HepG2 (cell line): Measurements from ENCODE around the gene BFSP1. TPM values are rescaled to one million over a fixed set of nuclear protein-coding genes. Genes with fewer than 3 reads are reported as not detected.

Experiments
- CREB1 ChIP-seq, 2 experiments: fragments of 450-650 bp in 1 of 2; IDR thresholded peaks; 2 replicates each; pipeline ENCODE4 v1.6.1; 2016 to 2017; ENCODE audit warnings: control low read depth in 1 of 2, mild to moderate bottlenecking in 1 of 2, missing compliant biosample characterization in 1 of 2, missing genetic modification characterization in 1 of 2
- MEIS1 ChIP-seq: sonication (generic); formaldehyde crosslinking; IDR thresholded peaks from 2 replicates; pipeline ENCODE4 v1.9.0; 2021; ENCODE audit warnings: mild to moderate bottlenecking, missing genetic modification reagents, moderate library complexity, borderline replicate concordance
- RCOR2 ChIP-seq: IDR thresholded peaks from 2 replicates; pipeline ENCODE4 v1.6.1; 2016; ENCODE audit warnings: missing biosample characterization, missing genetic modification reagents
- TAF15 ChIP-seq: fragments of 200-400 bp; formaldehyde crosslinking; IDR thresholded peaks from one replicate; pipeline ENCODE4 v1.6.1; 2018; ENCODE audit warnings: mild to moderate bottlenecking, low read depth, low read length; ENCODE audit not compliant: poor library complexity, severe bottlenecking
- ZBED4 ChIP-seq: sonication (generic); formaldehyde crosslinking; IDR thresholded peaks from 2 replicates; pipeline ENCODE4 v1.4.0; 2020; ENCODE audit warnings: missing genetic modification reagents, borderline replicate concordance
- ZHX2 ChIP-seq, 2 experiments: sonication (generic) in 1 of 2; formaldehyde crosslinking in 1 of 2; IDR thresholded peaks; 2 replicates each; pipeline versions ENCODE4 v1.6.1 to v1.9.0; 2014 to 2022; ENCODE audit warnings: antibody characterized with exemption in 1 of 2, borderline replicate concordance in 1 of 2, inconsistent platforms in 1 of 2, low read depth in 1 of 2, missing genetic modification reagents in 1 of 2
- ZNF639 ChIP-seq: conservative IDR thresholded peaks from 2 replicates; pipeline ENCODE4 v1.6.1; 2018; ENCODE audit warnings: missing genetic modification reagents
- ZNF788 ChIP-seq: sonication (generic); formaldehyde crosslinking; IDR thresholded peaks from 2 replicates; pipeline ENCODE4 v1.5.0; 2020; ENCODE audit warnings: mild to moderate bottlenecking, missing genetic modification reagents, borderline replicate concordance
- ZSCAN22 ChIP-seq: sonication (generic); formaldehyde crosslinking; IDR thresholded peaks from 2 replicates; pipeline ENCODE4 v1.4.0; 2020; ENCODE audit warnings: mild to moderate bottlenecking, missing genetic modification reagents
- ZSCAN31 ChIP-seq: sonication (generic); formaldehyde crosslinking; IDR thresholded peaks from 2 replicates; pipeline ENCODE4 v1.5.0; 2020; ENCODE audit warnings: low read depth, mild to moderate bottlenecking, missing genetic modification reagents
- polyA plus RNA-seq, 8 experiments: library from polyadenylated mRNA; depleted of rRNA in 3 of 8; stranded (reverse) in 7 of 8; unstranded in 1 of 8; fragments of >200 nt; fragmentation: Illumina TruSeq in 4 of 8; extraction: Trizol in 4 of 8; gene quantifications; 2 replicates each; pipeline versions ENCODE4 v1.2.1 to v1.2.3, GENCODE V29; 2011 to 2016; ENCODE audit warnings: low read depth in 4 of 8, missing spikeins in 1 of 8, mixed read lengths in 1 of 8; ENCODE audit not compliant: insufficient read depth in 1 of 8
- total RNA-seq, 5 experiments: library from RNA; depleted of rRNA; stranded (reverse); fragments of >200 nt; fragmentation: Illumina TruSeq; extraction: Trizol; gene quantifications; 2 replicates each; pipeline ENCODE4 v1.2.3, GENCODE V29; 2016; ENCODE audit warnings: low read depth in 1 of 5
- TF ChIP-seq, protein P1 (sequence below): sonication (generic); formaldehyde crosslinking; conservative IDR thresholded peaks from 2 replicates; pipeline ENCODE4 v1.4.0; 2020; ENCODE audit warnings: missing genetic modification reagents

Gene BFSP1
- total and polyA plus RNA-seq, 2 of the 13 experiments (the other 11 are each of a cell fraction or from before 2014, with no cell fraction given) = 0.22 to 0.26 TPM

- TF ChIP-seq ZSCAN31 (CRISPR knock-in tag) (no peak; the same call in 1 of the 2 replicates), ZSCAN22 (no peak), ZHX2 (IDR thresholded peaks at IDR 0.05; ENCODE audit: low read depth) (peak; percentile 59; the same call in 1 of the 2 replicates), ZHX2 (CRISPR knock-in tag; IDR thresholded peaks at IDR 0.05; ENCODE audit: borderline replicate concordance) (no peak), MEIS1 (CRISPR knock-in tag) (peak; percentile 46; the same call in 1 of the 2 replicates), TAF15 (peak; percentile 41), RCOR2 (CRISPR knock-in tag) (no peak), ZNF639 (CRISPR knock-in tag) (peak; percentile 66), CREB1 (IDR thresholded peaks at IDR 0.05) (peak; percentile 91), CREB1 (CRISPR knock-in tag; IDR thresholded peaks at IDR 0.05) (no peak), ZBED4 (CRISPR knock-in tag) (peak; percentile 78; the same call in 1 of the 2 replicates), ZNF788 (CRISPR knock-in tag) (peak; percentile 53; the same call in 1 of the 2 replicates)
- TF ChIP-seq, protein P1, sequence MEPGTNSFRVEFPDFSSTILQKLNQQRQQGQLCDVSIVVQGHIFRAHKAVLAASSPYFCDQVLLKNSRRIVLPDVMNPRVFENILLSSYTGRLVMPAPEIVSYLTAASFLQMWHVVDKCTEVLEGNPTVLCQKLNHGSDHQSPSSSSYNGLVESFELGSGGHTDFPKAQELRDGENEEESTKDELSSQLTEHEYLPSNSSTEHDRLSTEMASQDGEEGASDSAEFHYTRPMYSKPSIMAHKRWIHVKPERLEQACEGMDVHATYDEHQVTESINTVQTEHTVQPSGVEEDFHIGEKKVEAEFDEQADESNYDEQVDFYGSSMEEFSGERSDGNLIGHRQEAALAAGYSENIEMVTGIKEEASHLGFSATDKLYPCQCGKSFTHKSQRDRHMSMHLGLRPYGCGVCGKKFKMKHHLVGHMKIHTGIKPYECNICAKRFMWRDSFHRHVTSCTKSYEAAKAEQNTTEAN (CRISPR knock-in tag) = no peak
These were observed 38.6 kb upstream of the BFSP1 start, which contains the start of gene DSTN (continued) for GRCh38 chr20:17569616-17570346.
